Measurements from ENCODE around the gene PTPRC. TPM values are rescaled to one million over a fixed set of nuclear protein-coding genes. Genes with fewer than 3 reads are reported as not detected.
A peak's percentile ranks its signal among the peaks of the same experiment; 100 is the strongest.

Gene PTPRC
- total RNA-seq, 1 donor: 281 TPM

DNA sequence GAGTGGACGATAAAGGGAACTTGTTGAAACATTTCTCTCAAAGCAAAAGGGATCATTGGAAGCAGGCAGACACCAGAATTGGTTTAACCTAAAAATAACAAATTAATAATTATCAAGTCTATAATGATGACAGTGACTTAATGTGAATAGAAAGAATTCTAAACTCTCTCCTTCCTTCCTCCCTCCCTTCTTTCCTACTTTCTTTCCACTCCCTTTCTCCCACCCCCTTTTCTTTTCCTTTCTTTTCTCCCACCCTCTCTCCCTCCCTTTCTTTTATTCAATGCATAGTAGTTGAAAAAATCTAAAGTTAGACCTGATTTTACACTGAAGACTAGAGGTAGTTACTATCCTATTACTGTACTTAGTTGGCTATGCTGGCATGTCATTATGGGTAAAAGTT is 55.7 kb downstream of the PTPRC start:
- no peak for DNase-seq (ENCODE audit: low read depth in 2 of 3, low spot score in 2 of 3)

DNA sequence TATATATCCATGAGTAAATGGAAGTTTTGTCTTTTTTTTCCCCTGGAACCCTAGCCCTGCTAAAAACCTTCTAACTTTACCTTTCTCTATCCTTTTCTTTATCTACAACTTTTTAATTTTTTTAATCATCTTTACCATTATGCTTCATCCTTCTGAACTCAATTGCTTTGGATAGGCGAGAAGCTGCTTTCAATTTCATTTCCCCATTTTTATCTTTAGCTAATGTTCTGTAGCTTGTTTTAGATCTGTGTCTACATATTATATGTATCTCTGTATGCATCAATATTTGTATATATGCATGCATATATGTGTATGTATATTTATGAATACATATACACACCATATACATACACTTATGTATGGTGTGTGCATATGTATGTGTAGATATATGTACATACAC is 57.4 kb downstream of the PTPRC start:
- no peak for DNase-seq (ENCODE audit: low read depth in 2 of 3, low spot score in 2 of 3)

GRCh38 chr1:198699167-198700015 is 60.6 kb downstream of the PTPRC start:
- DNase-seq (ENCODE audit: low read depth in 2 of 3, low spot score in 2 of 3): peak in 2 of 3 donors; percentile 29 to 38

GRCh38 chr1:198700016-198700392 is 61.2 kb downstream of the PTPRC start:
- no peak for DNase-seq (ENCODE audit: low read depth in 2 of 3, low spot score in 2 of 3)

DNA sequence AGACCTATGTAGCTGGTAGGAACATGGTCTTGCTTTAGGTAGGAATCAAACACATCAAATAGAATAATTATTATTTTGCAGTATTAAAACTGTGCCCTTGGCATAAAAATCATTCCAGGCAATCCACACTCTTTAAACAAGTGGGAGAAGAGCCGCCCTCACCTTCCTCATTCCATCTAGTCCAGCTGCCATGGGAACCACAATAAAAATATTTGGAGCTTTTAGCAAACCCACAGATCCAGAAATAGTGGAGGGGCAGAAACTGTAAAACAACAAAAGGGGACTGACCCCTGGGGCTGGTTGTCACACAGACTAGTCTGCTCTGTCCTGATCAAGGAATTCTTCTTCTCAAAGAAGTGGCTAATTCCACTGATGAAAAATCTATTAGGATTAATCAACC is 61.6 kb downstream of the PTPRC start:
- no peak for DNase-seq (ENCODE audit: low read depth in 2 of 3, low spot score in 2 of 3)

- DNase-seq (ENCODE audit: low read depth in 2 of 3, low spot score in 2 of 3): no peak
Measured at GRCh38 chr1:198701250-198701649, 62.4 kb downstream of the PTPRC start.

DNA sequence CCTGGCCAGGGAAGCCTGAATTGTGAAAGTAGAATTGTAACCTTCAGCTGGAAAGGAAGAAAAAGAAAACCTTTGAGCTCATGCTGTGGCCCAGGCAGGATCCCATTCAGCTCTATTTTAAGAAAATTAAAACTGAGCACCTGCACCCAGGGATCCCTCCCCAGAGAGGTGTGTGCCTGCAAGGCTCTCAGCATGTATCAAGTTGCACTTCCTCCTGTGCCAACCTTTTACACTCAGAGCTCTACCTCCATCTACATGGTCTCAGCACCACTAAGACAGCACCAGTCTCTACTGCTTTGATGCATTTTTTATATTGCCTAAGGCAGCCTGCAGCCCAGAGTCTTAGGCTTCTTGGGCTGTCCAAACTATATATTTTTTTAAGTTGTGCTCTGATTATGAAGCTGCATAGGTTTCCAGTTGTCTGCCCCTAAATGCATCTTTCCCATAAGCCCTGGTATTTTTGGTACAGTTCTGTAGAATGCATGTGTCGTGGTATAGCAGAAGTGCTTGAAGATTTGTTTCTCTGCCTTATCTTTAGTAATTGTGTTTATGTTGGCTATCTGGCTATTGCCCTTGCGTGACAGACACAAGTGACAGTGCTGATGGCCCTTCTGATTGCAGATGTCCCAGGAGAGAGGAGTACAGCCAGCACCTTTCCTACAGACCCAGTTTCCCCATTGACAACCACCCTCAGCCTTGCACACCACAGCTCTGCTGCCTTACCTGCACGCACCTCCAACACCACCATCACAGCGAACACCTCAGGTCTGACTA is 63.1 kb downstream of the PTPRC start:
- no peak for DNase-seq (ENCODE audit: low read depth in 2 of 3, low spot score in 2 of 3)

GRCh38 chr1:198708761-198709525 is 70.1 kb downstream of the PTPRC start:
- DNase-seq (ENCODE audit: low read depth in 2 of 3, low spot score in 2 of 3): no peak

DNA sequence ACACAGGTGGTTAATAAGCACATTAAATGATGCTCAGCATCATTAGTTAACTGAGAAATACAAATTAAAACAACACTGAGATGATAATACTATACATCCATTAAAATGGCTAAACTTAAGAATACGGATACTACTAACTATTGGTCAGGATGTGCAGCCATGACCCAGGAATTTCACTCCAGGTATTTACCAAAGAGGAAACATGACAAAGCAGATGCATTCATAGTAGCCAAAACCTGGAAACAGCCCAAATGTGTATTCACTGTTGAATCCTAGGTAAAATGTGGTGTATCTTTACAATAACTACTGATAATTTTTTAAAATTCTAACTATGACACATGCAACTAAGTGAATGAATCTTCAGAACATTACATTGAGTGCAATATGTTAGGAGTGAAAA is 73.0 kb downstream of the PTPRC start:
- no peak for DNase-seq (ENCODE audit: low read depth in 2 of 3, low spot score in 2 of 3)

DNA sequence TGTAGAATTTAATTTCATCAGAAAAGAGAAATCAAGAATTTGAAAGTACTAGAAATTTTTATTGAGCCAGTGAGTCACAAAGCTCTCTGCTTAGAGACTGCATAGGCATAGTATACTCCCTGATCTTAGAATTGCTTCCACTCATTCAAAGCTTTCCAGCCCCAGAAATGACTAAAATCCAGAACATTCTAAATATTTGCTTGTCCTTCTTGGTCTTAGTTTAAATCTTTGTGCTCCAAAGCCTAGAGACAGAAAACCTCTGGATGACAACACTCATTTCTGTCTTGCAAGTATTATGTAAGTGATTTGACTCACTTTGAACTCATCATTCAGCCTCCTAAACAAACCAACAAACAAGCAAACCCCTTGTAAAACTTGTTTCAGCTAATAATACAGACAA is 74.2 kb downstream of the PTPRC start:
- DNase-seq (ENCODE audit: low read depth in 2 of 3, low spot score in 2 of 3): no peak

- DNase-seq (ENCODE audit: low read depth in 2 of 3, low spot score in 2 of 3): no peak
Measured at GRCh38 chr1:198714271-198714670, 75.4 kb downstream of the PTPRC start.

- no peak for DNase-seq (ENCODE audit: low read depth in 2 of 3, low spot score in 2 of 3)
Measured at GRCh38 chr1:198716051-198716450, 77.2 kb downstream of the PTPRC start.

- no peak for DNase-seq (ENCODE audit: low read depth in 2 of 3, low spot score in 2 of 3)
Measured at GRCh38 chr1:198717510-198717909, 78.7 kb downstream of the PTPRC start.

GRCh38 chr1:198723127-198723526 is 84.3 kb downstream of the PTPRC start:
- no peak for DNase-seq (ENCODE audit: low read depth in 2 of 3, low spot score in 2 of 3)

GRCh38 chr1:198725090-198725489 is 86.2 kb downstream of the PTPRC start:
- DNase-seq (ENCODE audit: low read depth in 2 of 3, low spot score in 2 of 3): no peak

DNA sequence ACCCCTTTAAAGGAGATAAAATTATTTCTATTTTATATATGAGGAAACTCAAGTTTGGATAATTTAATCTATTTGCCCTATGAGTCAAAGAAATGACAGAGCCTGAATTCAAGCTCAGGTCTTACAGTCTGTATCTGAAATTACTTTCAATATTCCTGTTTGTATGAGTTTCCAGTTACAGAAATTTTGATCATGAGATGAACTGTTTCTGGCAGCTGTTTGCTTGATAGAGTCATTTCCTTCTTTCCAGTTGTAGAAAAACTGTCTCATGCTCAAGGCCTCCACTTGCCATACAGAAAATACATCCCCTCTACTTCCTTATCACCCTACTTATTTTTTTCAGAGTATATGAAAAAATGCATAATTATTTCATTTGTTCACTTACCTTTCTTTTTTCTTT is 87.6 kb downstream of the PTPRC start:
- peak in 2 of 3 donors; percentile 5 to 12 for DNase-seq (ENCODE audit: low read depth in 2 of 3, low spot score in 2 of 3)

DNA sequence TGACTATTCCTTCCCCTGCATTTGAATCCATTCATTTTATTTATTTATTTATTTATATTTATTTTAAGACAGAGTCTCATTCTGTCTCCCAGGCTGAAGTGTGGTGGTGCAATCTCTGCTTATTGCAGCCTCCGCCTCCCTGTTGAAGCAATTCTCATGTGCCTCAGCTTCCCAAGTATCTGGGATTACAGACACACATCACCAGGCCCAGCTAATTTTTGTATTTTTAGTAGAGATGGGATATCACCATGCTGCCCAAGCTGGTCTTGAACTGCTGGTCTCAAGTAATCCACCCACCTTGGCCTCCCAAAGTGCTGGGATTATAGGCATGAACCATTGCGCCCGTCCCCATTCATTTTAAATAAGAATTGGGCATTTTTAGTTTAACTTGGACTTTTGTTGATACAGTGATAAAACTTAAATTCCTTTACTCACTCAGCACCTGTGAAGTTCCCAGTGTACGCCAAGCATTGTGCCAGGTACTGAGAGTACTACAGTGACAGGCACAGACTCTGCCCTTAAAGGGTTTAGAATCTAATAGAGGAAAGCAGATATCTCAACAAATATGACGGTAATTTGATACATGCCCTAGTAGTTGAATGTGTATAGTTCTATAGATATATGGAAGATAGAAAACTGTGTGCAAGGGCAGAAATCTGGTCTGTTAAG is 90.5 kb downstream of the PTPRC start:
- no peak for DNase-seq (ENCODE audit: low read depth in 2 of 3, low spot score in 2 of 3)

DNA sequence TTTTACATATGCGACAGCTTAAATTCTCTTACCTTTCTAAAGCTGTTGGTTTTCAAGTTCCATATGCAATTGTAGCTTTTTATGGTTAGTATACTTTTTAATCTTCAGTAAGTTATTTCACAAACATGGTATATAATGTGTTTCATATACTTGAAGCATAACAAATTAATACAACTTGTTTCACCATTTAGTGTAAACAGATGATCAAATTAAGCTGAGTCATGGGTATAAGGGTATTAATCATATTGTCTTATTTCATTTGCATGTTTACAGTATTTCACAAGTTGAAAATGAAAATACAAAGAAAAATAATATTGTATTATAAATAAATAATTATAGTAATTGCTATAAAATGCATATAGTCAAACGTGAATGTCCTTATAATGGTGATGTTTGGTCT is 92.1 kb downstream of the PTPRC start:
- DNase-seq (ENCODE audit: low read depth in 2 of 3, low spot score in 2 of 3): no peak

GRCh38 chr1:198734323-198735008 is 95.6 kb downstream of the PTPRC start:
- no peak for DNase-seq (ENCODE audit: low read depth in 2 of 3, low spot score in 2 of 3)

GRCh38 chr1:198741744-198742143 is 102.9 kb downstream of the PTPRC start:
- DNase-seq (ENCODE audit: low read depth in 2 of 3, low spot score in 2 of 3): no peak

Data from hematopoietic multipotent progenitor cell (in vitro differentiated cells).